ENCODE measurements around the gene PDZD4.

The PDZD4 gene

GRCh38 chrX:153806999-153807575, 23.3 kb downstream of the PDZD4 start:
- H3K4me3 ChIP-seq (ENCODE audit: low read depth, low read length): no peak overlapping the region
- TF ChIP-seq, protein P1, sequence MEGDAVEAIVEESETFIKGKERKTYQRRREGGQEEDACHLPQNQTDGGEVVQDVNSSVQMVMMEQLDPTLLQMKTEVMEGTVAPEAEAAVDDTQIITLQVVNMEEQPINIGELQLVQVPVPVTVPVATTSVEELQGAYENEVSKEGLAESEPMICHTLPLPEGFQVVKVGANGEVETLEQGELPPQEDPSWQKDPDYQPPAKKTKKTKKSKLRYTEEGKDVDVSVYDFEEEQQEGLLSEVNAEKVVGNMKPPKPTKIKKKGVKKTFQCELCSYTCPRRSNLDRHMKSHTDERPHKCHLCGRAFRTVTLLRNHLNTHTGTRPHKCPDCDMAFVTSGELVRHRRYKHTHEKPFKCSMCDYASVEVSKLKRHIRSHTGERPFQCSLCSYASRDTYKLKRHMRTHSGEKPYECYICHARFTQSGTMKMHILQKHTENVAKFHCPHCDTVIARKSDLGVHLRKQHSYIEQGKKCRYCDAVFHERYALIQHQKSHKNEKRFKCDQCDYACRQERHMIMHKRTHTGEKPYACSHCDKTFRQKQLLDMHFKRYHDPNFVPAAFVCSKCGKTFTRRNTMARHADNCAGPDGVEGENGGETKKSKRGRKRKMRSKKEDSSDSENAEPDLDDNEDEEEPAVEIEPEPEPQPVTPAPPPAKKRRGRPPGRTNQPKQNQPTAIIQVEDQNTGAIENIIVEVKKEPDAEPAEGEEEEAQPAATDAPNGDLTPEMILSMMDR (conservative IDR thresholded peaks at IDR 0.05; ENCODE audit: low read depth, low read length): no peak
- DNase-seq (ENCODE audit: low read depth): no peak

DNA sequence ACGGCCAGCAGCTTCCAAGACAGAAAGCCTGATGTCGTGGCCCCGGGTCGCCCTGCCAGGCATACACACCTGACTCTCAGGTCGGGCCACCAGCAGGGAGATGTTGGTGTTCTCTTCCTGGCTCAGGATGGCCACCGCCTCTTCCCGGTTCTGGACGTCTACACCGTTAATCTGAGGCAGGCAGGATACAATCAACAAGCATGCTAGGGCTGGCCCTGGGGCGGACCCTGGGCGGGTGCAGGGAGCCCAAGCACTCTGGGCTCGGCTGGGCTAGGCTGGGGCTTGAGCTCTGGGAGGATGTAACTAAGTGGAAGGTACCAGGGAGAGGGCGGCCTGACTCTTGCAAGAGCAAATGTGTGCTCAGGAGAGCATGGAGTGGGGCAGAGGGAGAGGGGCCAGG, 24.9 kb downstream of the PDZD4 start:
- TF ChIP-seq, protein P1 (conservative IDR thresholded peaks at IDR 0.05; ENCODE audit: low read depth, low read length): no peak
- no peak overlapping the region for H3K4me3 ChIP-seq (ENCODE audit: low read depth, low read length)
- no peak for DNase-seq (ENCODE audit: low read depth)

- DNase-seq (ENCODE audit: low read depth): no peak
- no peak overlapping the region for H3K4me3 ChIP-seq (ENCODE audit: low read depth, low read length)
- TF ChIP-seq, protein P1 (conservative IDR thresholded peaks at IDR 0.05; ENCODE audit: low read depth, low read length): no peak
Measured at GRCh38 chrX:153804621-153805020, 25.7 kb downstream of the PDZD4 start.

DNA sequence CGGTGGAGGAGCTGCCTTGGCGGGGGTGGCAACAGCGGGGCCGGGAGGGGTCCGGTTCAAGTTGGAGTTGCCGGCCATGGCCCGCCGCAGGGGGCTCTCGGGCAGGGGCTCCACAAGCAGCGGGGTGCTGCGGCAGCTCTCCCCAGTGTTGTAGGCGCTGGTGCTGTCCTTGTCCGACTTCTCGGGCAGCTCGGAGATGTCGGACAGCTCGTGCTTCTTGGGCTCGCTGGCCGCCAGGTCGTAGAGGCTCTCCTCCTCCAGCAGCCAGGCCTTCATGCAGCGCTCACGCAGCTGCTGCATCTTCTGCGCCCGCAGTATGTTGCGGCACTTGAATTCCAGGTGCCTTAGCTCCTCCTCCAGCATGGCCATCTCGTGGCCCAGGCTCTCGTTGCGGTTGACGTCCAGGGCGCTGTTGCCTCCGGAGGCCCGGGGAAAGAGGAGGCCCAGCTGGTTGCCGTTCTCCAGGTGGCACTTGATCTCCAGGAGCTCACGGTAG, 26.2 kb downstream of the PDZD4 start:
- no peak for DNase-seq (ENCODE audit: low read depth)
- no peak overlapping the region for H3K4me3 ChIP-seq (ENCODE audit: low read depth, low read length)
- TF ChIP-seq, protein P1 (conservative IDR thresholded peaks at IDR 0.05; ENCODE audit: low read depth, low read length): no peak

- no peak for DNase-seq (ENCODE audit: low read depth)
- no peak overlapping the region for H3K4me3 ChIP-seq (ENCODE audit: low read depth, low read length)
- TF ChIP-seq, protein P1 (conservative IDR thresholded peaks at IDR 0.05; ENCODE audit: low read depth, low read length): no peak
Measured at GRCh38 chrX:153803211-153804099, 26.9 kb downstream of the PDZD4 start.

GRCh38 chrX:153802513-153803045, 27.8 kb downstream of the PDZD4 start:
- no peak for DNase-seq (ENCODE audit: low read depth)
- TF ChIP-seq, protein P1 (conservative IDR thresholded peaks at IDR 0.05; ENCODE audit: low read depth, low read length): no peak
- H3K4me3 ChIP-seq (ENCODE audit: low read depth, low read length): no peak overlapping the region

Measured in choroid plexus epithelial cell (primary cell).